ENCODE results near the gene SRRM4.

SRRM4 gene

GRCh38 chr12:119201789-119202543 is 220.6 kb downstream of the SRRM4 start:
- TF ChIP-seq BHLHE40 (IDR thresholded peaks at IDR 0.05; ENCODE audit: borderline replicate concordance) (no peak), FOXM1 (IDR thresholded peaks at IDR 0.05; ENCODE audit: borderline replicate concordance) (no peak), L3MBTL2 (conservative IDR thresholded peaks at IDR 0.05) (no peak), SP1 (IDR thresholded peaks at IDR 0.05) (no peak), SUZ12 (IDR thresholded peaks at IDR 0.05) (no peak), LEF1 (IDR thresholded peaks at IDR 0.05; ENCODE audit: borderline replicate concordance) (no peak), NFRKB (IDR thresholded peaks at IDR 0.05) (no peak), HDGF (IDR thresholded peaks at IDR 0.05; ENCODE audit: borderline replicate concordance) (no peak), FOXK2 (IDR thresholded peaks at IDR 0.05) (no peak), ZNF384 (IDR thresholded peaks at IDR 0.05) (no peak), PKNOX1 (IDR thresholded peaks at IDR 0.05) (no peak), FOXA1 (IDR thresholded peaks at IDR 0.05) (no peak), ARNT (IDR thresholded peaks at IDR 0.05) (no peak), CTBP1 (IDR thresholded peaks at IDR 0.05; ENCODE audit: borderline replicate concordance) (no peak), TARDBP (IDR thresholded peaks at IDR 0.05) (no peak)
- no peak for DNase-seq (ENCODE audit: extremely low spot score)
- CTCF ChIA-PET, result no interaction called here
- POLR2A ChIA-PET, result no interaction called here

GRCh38 chr12:119202544-119202943 is 221.2 kb downstream of the SRRM4 start:
- TF ChIP-seq ELF4 (IDR thresholded peaks at IDR 0.05) (no peak), NFRKB (IDR thresholded peaks at IDR 0.05) (no peak), PKNOX1 (IDR thresholded peaks at IDR 0.05) (no peak), ARNT (IDR thresholded peaks at IDR 0.05) (no peak), TARDBP (IDR thresholded peaks at IDR 0.05) (no peak), FOXA1 (IDR thresholded peaks at IDR 0.05) (no peak), HDGF (IDR thresholded peaks at IDR 0.05; ENCODE audit: borderline replicate concordance) (no peak), LEF1 (IDR thresholded peaks at IDR 0.05; ENCODE audit: borderline replicate concordance) (no peak), SP1 (IDR thresholded peaks at IDR 0.05) (no peak), ZNF384 (IDR thresholded peaks at IDR 0.05) (no peak), L3MBTL2 (conservative IDR thresholded peaks at IDR 0.05) (no peak)
- CTCF ChIA-PET, result no interaction called here
- POLR2A ChIA-PET, result no interaction called here
- DNase-seq (ENCODE audit: extremely low spot score), result no peak

GRCh38 chr12:119204131-119204530 is 222.8 kb downstream of the SRRM4 start:
- CTCF ChIA-PET, result interaction anchor here (0.6 kb wide), 1 partner anchor 43 kb away, joined by 3 read pairs; no protein-coding TSS in a partner anchor

GRCh38 chr12:119204671-119205285 is 223.4 kb downstream of the SRRM4 start:
- CTCF ChIA-PET, result no interaction called here
- POLR2A ChIA-PET, result interaction anchor here (1.6 kb wide), 1 partner anchor 26 kb away, joined by 4 read pairs; the partner anchor contains the start of gene HSPB8
- DNase-seq (ENCODE audit: extremely low spot score), result no peak
- TF ChIP-seq ARNT (IDR thresholded peaks at IDR 0.05), result no peak
- no peak for TF ChIP-seq PKNOX1 (IDR thresholded peaks at IDR 0.05)
- no peak for TF ChIP-seq NFRKB (IDR thresholded peaks at IDR 0.05)
- no peak for TF ChIP-seq SUZ12 (IDR thresholded peaks at IDR 0.05)
- no peak for TF ChIP-seq HDGF (IDR thresholded peaks at IDR 0.05; ENCODE audit: borderline replicate concordance)
- no peak for TF ChIP-seq ZNF384 (IDR thresholded peaks at IDR 0.05)
- TF ChIP-seq BHLHE40 (IDR thresholded peaks at IDR 0.05; ENCODE audit: borderline replicate concordance), result no peak
- no peak for TF ChIP-seq SP1 (IDR thresholded peaks at IDR 0.05)
- TF ChIP-seq FOXM1 (IDR thresholded peaks at IDR 0.05; ENCODE audit: borderline replicate concordance), result no peak
- TF ChIP-seq ELF4 (IDR thresholded peaks at IDR 0.05), result no peak
- no peak for TF ChIP-seq LEF1 (IDR thresholded peaks at IDR 0.05; ENCODE audit: borderline replicate concordance)
- no peak for TF ChIP-seq CTBP1 (IDR thresholded peaks at IDR 0.05; ENCODE audit: borderline replicate concordance)
- TF ChIP-seq L3MBTL2 (conservative IDR thresholded peaks at IDR 0.05), result no peak

More at GRCh38 chr12:119204131-119204530, 222.8 kb downstream of the SRRM4 start:
- no peak for DNase-seq (ENCODE audit: extremely low spot score)
- TF ChIP-seq ARNT (IDR thresholded peaks at IDR 0.05) (no peak), FOXM1 (IDR thresholded peaks at IDR 0.05; ENCODE audit: borderline replicate concordance) (no peak), FOXK2 (IDR thresholded peaks at IDR 0.05) (no peak), NFRKB (IDR thresholded peaks at IDR 0.05) (no peak), SP1 (IDR thresholded peaks at IDR 0.05) (no peak), TARDBP (IDR thresholded peaks at IDR 0.05) (no peak), ZNF384 (IDR thresholded peaks at IDR 0.05) (no peak), HDGF (IDR thresholded peaks at IDR 0.05; ENCODE audit: borderline replicate concordance) (no peak), ELF4 (IDR thresholded peaks at IDR 0.05) (no peak)
- POLR2A ChIA-PET, result no interaction called here

GRCh38 chr12:119206348-119207062 is 225.2 kb downstream of the SRRM4 start:
- TF ChIP-seq L3MBTL2 (conservative IDR thresholded peaks at IDR 0.05), result no peak
- ChIA-PET POLR2A (no interaction called here), CTCF (no interaction called here)
- no peak for DNase-seq (ENCODE audit: extremely low spot score)
